SK-N-SH (cell line): ENCODE measurements around the gene FDXR.

Experiments used
- EP300 ChIP-seq, 2 experiments: IDR thresholded peaks; 2 replicates each; pipeline versions ENCODE4 v1.4.0 to v1.6.1; 2012; ENCODE audit warnings: borderline replicate concordance in 1 of 2, low read depth in 1 of 2, low read length in 1 of 2
- FOXM1 ChIP-seq: IDR thresholded peaks from 2 replicates; pipeline ENCODE4 v1.4.0; 2012; ENCODE audit warnings: low read depth, mild to moderate bottlenecking
- JUND ChIP-seq: IDR thresholded peaks from 2 replicates; pipeline ENCODE4 v1.4.0; 2012
- RFX5 ChIP-seq: IDR thresholded peaks from 2 replicates; pipeline ENCODE4 v1.6.1; 2012; ENCODE audit warnings: mild to moderate bottlenecking, improper control_type of control experiment, low read length
- RXRA ChIP-seq: IDR thresholded peaks from 2 replicates; pipeline ENCODE4 v1.4.0; 2012; ENCODE audit warnings: low read depth, mild to moderate bottlenecking, borderline replicate concordance
- TEAD4 ChIP-seq: IDR thresholded peaks from 2 replicates; pipeline ENCODE4 v1.4.0; 2012; ENCODE audit warnings: mild to moderate bottlenecking, borderline replicate concordance; ENCODE audit not compliant: insufficient read depth
- ZBTB33 ChIP-seq: IDR thresholded peaks from 2 replicates; pipeline ENCODE4 v1.4.0; 2012; ENCODE audit warnings: low read depth, borderline replicate concordance
- TF ChIP-seq, protein P1 (sequence below): fragments of 200-600 bp; sonication (generic); IDR thresholded peaks from 2 replicates; pipeline ENCODE4 v1.6.1; 2017; ENCODE audit warnings: antibody characterized with exemption, mild to moderate bottlenecking, moderate library complexity
- TF ChIP-seq, protein P2 (sequence below): IDR thresholded peaks from 2 replicates; pipeline ENCODE4 v1.6.1; 2012; ENCODE audit warnings: mild to moderate bottlenecking, low read depth, low read length, moderate library complexity

GRCh38 chr17:74836191-74836590, 36.6 kb downstream of the FDXR start:
- TF ChIP-seq ZBTB33 (no peak), RXRA (no peak), RFX5 (no peak), EP300 (IDR thresholded peaks at IDR 0.05; ENCODE audit: borderline replicate concordance in 1 of 2, low read depth in 1 of 2, low read length in 1 of 2) (no peak), JUND (no peak), TEAD4 (no peak), FOXM1 (no peak)
- TF ChIP-seq, protein P1, sequence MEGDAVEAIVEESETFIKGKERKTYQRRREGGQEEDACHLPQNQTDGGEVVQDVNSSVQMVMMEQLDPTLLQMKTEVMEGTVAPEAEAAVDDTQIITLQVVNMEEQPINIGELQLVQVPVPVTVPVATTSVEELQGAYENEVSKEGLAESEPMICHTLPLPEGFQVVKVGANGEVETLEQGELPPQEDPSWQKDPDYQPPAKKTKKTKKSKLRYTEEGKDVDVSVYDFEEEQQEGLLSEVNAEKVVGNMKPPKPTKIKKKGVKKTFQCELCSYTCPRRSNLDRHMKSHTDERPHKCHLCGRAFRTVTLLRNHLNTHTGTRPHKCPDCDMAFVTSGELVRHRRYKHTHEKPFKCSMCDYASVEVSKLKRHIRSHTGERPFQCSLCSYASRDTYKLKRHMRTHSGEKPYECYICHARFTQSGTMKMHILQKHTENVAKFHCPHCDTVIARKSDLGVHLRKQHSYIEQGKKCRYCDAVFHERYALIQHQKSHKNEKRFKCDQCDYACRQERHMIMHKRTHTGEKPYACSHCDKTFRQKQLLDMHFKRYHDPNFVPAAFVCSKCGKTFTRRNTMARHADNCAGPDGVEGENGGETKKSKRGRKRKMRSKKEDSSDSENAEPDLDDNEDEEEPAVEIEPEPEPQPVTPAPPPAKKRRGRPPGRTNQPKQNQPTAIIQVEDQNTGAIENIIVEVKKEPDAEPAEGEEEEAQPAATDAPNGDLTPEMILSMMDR, result no peak
- TF ChIP-seq, protein P2, sequence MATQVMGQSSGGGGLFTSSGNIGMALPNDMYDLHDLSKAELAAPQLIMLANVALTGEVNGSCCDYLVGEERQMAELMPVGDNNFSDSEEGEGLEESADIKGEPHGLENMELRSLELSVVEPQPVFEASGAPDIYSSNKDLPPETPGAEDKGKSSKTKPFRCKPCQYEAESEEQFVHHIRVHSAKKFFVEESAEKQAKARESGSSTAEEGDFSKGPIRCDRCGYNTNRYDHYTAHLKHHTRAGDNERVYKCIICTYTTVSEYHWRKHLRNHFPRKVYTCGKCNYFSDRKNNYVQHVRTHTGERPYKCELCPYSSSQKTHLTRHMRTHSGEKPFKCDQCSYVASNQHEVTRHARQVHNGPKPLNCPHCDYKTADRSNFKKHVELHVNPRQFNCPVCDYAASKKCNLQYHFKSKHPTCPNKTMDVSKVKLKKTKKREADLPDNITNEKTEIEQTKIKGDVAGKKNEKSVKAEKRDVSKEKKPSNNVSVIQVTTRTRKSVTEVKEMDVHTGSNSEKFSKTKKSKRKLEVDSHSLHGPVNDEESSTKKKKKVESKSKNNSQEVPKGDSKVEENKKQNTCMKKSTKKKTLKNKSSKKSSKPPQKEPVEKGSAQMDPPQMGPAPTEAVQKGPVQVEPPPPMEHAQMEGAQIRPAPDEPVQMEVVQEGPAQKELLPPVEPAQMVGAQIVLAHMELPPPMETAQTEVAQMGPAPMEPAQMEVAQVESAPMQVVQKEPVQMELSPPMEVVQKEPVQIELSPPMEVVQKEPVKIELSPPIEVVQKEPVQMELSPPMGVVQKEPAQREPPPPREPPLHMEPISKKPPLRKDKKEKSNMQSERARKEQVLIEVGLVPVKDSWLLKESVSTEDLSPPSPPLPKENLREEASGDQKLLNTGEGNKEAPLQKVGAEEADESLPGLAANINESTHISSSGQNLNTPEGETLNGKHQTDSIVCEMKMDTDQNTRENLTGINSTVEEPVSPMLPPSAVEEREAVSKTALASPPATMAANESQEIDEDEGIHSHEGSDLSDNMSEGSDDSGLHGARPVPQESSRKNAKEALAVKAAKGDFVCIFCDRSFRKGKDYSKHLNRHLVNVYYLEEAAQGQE, result no peak
